ENCODE data around the gene NBPF14.
"Not testable (repeated sequence)": the region's sequence is repeated elsewhere in the genome, so short reads cannot be mapped to it uniquely, and the experiment has no call there.

The NBPF14 gene, protein sequence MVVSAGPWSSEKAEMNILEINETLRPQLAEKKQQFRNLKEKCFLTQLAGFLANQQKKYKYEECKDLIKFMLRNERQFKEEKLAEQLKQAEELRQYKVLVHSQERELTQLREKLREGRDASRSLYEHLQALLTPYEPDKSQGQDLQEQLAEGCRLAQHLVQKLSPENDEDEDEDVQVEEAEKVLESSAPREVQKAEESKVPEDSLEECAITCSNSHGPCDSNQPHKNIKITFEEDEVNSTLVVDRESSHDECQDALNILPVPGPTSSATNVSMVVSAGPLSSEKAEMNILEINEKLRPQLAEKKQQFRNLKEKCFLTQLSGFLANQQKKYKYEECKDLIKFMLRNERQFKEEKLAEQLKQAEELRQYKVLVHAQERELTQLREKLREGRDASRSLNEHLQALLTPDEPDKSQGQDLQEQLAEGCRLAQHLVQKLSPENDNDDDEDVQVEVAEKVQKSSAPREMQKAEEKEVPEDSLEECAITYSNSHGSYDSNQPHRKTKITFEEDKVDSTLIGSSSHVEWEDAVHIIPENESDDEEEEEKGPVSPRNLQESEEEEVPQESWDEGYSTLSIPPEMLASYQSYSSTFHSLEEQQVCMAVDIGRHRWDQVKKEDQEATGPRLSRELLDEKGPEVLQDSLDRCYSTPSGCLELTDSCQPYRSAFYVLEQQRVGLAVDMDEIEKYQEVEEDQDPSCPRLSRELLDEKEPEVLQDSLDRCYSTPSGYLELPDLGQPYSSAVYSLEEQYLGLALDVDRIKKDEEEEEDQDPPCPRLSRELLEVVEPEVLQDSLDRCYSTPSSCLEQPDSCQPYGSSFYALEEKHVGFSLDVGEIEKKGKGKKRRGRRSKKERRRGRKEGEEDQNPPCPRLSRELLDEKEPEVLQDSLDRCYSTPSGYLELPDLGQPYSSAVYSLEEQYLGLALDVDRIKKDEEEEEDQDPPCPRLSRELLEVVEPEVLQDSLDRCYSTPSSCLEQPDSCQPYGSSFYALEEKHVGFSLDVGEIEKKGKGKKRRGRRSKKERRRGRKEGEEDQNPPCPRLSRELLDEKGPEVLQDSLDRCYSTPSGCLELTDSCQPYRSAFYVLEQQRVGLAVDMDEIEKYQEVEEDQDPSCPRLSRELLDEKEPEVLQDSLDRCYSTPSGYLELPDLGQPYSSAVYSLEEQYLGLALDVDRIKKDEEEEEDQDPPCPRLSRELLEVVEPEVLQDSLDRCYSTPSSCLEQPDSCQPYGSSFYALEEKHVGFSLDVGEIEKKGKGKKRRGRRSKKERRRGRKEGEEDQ (N-terminal part only)

DNA sequence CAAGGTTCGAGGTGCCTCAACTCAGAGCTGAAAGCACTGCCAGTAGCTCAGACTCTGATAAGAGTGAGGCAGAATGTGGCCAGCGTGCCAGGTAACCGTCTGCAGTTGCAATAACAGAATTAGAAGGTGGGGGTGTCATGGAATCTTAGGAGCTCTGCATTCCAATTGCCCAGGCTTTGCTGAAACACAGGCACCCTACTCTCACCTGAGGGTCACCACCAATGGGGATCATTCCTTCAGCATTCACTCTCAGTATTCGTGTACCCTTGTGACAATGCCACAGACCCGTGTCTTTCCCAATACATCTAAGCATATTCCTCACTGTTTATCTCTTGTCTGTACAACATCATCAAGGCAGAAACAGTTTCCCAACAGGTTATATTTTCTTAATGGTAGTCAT lies at the start of gene NBPF14:
Gene NBPF14 (minus strand): TSS at position 101 of the 400 bp plus-strand sequence. CDS start 294 bp downstream, outside the sequence.
- DNase-seq, result not testable (repeated sequence)

DNA sequence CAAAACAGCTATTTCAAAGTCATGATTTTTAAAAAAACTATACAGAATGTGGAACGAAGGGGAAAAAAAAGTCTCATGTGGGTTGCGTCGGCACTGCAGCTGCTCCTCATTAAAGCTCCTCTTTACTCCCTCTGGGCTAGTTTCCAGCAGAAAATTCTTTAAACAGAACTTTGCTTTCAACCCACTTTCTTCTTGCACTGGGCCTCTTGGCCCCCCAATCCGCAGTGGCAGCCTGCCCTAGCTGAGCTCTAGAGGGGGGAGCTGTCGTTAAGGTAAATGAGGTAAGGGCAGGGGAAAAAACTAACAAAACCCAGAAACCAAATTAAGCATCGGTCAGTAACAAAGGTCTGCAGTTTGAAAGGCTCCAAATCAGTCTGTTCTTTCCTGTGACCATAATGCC lies 29.6 kb upstream of the NBPF14 start:
- DNase-seq, result not testable (repeated sequence)

DNA sequence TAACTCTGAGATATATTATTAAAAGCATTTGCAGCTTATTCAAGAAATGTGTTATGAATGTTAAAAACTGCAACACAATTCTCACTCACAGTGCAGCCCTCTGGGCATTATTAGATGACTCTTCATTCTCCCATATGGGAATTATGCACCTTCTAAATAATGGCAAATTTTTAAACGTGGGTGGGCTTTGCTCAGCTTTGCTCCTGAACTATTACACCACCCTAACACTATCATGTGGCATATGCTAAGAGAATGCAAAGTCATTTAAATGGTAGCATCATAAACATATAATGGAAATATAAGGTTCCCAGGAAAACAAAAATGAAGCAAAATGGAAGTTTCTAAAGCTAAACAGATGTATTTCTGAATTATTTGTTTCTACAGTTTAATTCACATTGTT lies 22.4 kb upstream of the NBPF14 start:
- DNase-seq, result not testable (repeated sequence)

DNA sequence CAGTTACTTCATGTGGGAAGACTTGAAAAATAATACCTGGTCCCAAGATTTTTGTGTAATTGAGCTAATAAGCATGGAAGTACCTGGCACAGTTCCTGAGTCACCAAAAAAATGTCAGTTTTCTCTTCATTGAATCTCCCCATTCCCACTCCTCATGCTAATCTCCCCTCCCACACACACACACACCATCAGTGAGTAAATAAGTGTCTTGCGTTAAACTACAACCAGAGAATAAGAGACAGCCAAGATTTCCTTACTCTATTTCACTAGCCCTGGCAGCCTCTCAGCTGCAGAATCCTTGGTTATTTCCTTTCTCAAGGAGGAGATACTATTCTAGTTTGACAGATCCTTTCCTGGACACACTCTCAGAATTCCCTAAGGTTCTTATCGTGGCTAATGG lies 9.5 kb upstream of the NBPF14 start:
- not testable (repeated sequence) for DNase-seq

DNA sequence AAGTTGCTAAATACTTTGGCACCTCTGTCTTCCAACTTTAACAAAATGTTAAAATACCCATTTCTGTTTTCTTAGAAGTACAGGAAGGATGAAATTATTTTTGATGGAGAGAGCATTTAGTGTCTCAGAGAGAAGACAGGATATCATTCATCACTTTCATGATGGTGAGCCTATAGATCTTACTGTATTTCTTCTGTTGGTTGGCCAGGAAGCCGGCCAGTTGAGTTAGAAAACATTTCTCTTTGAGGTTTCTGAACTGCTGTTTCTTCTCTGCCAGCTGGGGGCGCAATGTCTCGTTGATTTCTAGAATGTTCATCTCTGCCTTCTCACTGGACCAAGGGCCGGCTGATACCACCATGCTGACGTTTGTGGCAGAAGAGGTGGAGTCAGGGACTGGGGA lies 451 bp downstream of the NBPF14 start:
- not testable (repeated sequence) for DNase-seq

DNA sequence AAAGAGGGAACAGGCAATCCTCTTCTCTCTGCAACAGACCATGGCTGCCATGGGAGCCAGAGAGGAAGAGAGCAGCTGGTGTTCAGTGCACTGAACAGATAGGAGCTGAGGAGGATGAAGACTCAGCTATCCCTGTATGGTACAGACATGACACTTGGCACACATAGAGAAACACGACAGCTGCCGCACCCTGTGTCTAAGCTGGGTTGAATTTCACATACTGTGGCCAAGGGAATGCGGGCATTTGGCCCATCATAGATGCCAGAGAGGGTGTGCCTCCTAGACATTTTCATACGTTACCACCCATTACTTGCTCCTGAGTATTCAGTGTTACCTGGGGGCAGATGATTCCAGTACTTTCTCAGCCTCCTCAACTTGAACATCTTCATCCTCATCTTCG lies 4.7 kb downstream of the NBPF14 start:
- DNase-seq, result not testable (repeated sequence)

DNA sequence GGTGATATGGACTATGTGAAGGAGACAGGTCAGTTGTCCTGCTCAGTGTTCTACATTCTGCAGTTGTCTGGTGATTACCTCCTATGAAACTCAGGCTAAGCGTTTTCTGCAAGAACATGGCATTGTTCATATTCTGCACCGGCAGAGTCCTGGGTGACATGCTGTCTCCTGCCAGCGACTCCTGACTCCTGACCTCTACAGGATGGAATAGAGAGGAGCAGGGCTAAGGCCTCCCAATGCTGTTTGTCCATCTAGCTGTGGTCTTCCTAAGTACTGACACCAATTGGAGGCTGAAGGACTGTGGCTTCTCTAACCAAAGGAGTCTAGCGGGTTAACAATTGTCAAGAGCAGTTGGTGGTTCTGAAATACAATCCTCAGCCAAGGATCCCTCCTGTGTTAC lies 63.7 kb downstream of the NBPF14 start:
- not testable (repeated sequence) for DNase-seq

DNA sequence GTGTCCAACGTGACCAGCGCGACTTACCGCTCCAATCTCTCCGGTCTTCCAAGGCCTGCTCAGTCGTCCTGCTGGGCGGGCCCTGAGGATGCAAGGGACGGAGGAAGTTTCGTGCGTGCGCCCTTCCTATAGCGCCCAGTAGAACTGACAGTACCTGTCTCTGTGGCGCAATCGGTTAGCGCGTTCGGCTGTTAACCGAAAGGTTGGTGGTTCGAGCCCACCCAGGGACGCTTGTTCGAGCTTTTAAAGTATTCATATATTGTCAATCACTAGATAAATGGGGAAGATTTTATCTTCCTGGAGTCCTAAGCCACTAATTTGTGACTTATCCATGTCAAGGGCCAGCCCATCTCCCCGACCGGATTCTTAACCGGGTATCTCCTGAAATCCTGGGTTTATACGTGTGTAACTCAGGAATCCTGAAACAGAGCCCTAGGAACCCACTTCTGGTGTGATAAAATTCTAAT lies 66.7 kb downstream of the NBPF14 start:
- not testable (repeated sequence) for DNase-seq

DNA sequence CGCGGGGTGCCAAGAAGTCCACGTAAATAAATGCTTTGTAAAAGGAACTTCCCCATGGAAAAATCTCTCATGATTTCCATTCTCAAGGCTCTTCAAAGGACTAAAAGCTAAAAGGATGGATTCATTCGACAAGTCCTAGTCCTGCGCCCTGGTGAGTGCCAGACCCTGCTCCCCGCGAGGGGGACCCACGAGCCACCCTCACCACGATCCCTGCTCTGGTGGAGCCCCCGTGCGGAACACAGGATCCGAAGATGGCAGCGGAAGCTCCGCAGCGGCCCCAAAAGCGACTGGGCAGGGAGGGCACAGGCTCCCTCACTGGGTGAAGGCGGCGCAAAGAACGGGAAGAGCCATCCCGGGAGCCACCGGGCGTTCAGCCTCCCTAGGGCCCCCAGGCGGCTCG lies 67.2 kb downstream of the NBPF14 start:
- DNase-seq, result not testable (repeated sequence)

DNA sequence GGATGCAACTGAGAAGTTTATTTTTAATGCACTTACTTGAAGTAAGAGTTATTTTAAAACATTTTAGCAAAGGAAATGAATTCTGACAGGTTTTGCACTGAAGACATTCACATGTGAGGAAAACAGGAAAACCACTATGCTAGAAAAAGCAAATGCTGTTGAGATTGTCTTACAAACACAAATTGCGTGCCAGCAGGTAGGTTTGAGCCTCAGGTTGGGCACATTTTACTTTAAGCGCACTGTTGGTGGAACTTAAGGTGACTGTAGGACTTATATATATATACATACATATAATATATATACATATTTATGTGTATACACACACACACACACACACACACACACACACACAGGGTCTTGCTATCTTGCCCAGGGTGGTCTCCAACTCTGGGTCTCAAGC lies 69.2 kb downstream of the NBPF14 start:
- DNase-seq, result not testable (repeated sequence)

DNA sequence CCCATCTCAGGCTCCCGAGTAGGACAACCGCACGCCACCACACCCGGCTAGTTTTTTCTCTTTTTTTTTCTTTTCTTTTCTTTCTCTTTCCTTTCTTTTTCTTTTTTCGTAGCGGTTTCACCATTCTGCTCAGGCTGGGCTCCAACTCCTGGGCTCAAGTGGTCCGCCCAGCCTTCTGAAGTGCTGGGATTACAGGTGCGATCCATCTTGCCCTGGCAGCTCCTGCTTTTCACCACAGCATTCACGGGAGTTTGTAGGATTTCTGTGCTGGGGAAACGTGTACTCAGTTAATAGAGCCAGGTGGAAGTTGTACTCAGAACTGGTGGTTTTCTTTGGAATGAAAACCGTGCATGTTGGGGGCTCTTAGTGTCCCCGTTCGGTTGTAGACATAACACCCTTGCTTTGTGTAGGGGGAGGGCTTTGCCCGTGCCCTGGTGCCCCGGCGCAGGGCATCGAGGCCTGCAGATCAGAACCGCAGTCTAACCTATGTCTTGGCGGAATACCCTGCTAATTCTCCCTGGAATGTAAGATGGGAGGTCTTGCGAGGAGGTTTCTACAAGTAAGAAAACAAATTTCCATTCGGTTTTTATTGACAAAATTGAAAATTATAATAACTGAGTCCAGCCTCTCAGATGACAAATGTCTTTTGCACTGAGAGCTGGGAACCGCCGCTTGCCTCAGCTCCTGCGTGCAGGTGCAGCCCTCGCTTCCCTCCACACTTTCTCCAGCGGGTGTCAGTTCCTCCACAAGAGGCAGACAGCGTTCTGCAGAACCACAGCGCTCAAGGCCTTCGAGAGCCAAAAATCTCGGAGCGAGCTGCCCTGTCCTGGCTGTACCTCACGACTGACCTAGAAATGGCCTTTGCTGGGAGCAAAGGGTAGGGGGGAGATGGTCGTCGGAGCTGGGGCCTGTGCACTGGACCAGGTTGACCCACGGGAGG lies 72.3 kb downstream of the NBPF14 start:
- DNase-seq, result not testable (repeated sequence)

DNA sequence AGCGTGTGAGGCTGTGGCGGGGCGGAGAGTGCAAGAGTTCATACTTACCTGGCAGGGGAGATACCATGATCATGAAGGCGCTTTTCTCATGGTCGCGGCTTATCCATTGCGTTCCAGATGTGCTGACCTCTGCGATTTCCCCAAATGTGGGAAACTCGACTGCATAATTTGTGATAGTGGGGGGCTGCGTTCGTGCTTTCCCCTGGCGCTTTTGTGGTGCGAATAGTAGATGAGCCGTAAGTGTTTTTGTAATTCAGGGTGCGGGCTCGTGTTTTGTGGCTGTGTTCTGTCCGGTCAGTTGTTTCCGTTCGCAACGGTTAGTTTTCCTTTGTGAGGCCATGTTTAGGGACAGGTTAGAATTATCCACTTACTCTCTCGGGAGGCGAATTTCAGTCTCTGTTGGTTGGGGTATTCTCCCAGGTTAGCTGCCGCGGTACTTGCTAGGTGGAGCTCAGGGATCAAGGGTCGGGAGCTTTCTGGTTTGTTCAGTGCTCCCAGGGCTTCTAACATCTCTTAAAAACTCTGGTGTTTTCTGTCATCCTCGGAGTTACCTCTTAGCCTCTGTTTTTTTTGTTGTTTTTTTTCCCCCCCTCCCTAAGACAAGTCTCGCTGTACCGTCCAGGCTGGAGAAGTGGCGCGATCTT lies 73.1 kb downstream of the NBPF14 start:
- DNase-seq, result peak; percentile 93

DNA sequence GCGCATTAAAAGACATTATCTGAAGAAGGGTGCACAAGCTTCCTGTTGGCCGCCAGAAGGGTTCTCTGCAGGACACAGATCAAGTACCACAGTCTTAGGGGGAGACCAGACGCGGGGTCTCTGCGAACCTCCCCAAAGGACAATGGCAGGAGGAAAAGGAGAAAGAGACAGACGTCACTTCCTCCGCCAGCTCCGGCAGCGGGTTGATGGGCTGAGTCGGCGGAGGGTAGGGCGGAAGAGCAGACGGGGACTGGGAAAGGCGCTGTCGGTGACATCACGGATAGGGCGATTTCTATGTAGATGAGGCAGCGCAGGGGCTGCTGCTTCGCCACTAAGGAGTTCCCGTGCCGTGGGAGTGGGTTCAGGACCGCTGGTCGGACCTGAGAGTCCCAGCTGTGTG lies 73.7 kb downstream of the NBPF14 start:
- peak; percentile 58 for DNase-seq

DNA sequence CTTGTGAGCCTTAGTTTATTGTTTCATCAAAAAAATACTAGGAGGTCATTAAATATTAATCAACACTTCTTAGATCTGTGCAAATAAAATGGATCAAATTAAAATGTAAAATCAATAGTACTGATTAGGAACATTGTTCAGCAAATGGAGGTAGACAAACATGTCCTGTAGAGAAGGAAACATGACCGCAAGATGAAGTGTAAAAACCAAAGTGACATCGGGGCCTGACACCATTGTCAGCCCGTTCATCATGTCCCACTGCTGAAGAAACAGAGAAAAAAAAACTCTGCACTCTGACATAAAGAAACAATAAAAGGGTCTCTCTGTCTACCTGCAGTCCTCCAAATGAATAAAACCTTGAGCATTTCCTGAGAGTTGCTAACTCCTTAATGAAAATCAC lies 81.5 kb downstream of the NBPF14 start:
- not testable (repeated sequence) for DNase-seq

DNA sequence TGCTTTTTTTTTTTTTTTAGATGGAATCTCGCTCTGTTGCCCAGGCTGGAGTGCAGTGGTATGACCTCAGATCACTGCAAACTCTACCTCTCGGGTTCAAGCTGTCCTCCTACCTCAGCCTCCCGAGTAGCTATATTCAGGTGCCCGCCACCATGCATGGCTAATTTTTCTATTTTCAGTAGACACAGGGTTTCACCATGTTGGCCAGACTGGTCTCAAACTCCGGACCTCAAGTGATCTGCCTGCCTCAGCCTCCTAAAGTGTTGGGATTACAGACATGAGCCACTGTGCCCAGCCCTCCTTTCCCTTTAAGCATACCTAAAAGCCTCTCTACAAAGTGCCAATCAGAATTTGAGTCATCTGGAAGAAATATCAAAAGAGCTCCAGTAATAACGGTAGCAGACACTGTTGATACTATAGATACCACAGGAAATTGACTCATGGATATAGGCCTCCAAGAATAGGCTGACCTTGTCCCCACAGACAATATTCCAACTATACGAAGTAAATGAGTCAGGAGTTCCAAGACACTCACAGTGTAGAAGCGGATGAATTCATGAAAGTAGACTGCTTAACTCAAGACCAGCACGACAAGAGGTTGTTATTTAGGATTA lies 83.1 kb downstream of the NBPF14 start:
- not testable (repeated sequence) for DNase-seq

DNA sequence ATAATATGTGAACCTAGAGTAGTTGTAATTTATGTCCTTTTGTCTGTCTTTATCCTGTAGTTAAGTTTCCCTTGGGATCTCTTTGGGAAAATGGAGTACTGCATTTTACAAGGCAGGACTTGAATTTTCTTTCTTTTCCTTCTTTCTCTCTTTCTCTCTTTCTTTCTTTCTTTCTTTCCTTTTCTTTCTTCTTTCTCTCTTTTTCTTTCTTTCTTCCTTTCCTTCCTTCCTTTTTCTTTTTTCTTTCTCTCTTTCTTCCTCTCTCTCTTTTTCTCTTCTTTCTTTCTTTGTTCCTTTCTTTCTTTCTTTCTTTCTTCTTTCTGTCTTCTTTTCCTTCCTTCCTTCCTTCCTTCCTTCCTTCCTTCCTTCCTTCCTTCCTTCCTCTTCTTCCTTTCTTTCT lies 101.9 kb downstream of the NBPF14 start:
- DNase-seq, result not testable (repeated sequence)

DNA sequence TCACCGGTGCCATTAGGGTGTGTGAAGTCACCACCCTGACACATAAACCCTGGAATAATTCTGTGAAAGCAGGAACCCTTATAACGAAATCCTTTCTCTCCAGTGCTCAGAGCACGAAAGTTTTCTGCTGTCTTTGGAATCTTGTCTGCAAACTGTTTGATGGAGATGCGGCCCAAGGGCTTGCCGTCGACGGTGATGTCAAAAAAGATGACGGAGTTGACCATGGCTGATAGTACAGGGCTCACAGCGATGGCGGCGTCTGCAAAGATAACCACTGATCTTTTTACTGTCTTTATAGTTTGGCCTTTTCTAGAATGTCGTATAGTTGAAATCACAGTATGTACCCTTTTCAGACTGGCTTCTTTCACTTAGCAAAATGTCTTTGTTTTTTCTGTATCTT lies 112.8 kb downstream of the NBPF14 start, which contains the start of gene PPIAL4G:
Gene PPIAL4G (minus strand): TSS at position 274 of the 400 bp plus-strand sequence. CDS start 50 bp downstream, at position 224.
- DNase-seq, result not testable (repeated sequence)
